Erythroblast (primary cell): ENCODE measurements around the gene ATRNL1.

Source experiments
- GATA1 ChIP-seq: IDR thresholded peaks from 2 replicates; pipeline ENCODE4 v1.6.1; 2011; ENCODE audit warnings: low read depth, mild to moderate bottlenecking, control low read depth, low read length, moderate library complexity
- POLR2A ChIP-seq: IDR thresholded peaks from 2 replicates; pipeline ENCODE4 v1.6.1; 2011; ENCODE audit warnings: mild to moderate bottlenecking, low read length

GRCh38 chr10:115250784-115251183 lies 157.6 kb downstream of the ATRNL1 start:
- TF ChIP-seq POLR2A: no peak
- no peak for TF ChIP-seq GATA1
